Measurements from ENCODE around the gene MAP3K5. TPM values are rescaled to one million over a fixed set of nuclear protein-coding genes. Genes with fewer than 3 reads are reported as not detected.
A peak's percentile ranks its signal among the peaks of the same experiment; 100 is the strongest.

MAP3K5 gene
- total and polyA plus RNA-seq, 9 of the 15 experiments (the other 6 are each of a cell fraction or from before 2014, with no cell fraction given) = 2.2 to 13.0 (median 9.9) TPM

GRCh38 chr6:136658711-136659110 is 133.6 kb downstream of the MAP3K5 start:
- Histone ChIP-seq H3K4me3 (no peak overlapping the region), H3K9me3 (replicated peaks; ENCODE audit: control insufficient read depth, insufficient read depth, low read depth, low read length) (no peaks in the 10 kb centered on the region), H3K9ac (ENCODE audit: insufficient read depth in 1 of 2, low read depth in 2 of 2, low read length in 2 of 2) (no peak overlapping the region), H3K27ac (ENCODE audit: extremely low read depth, low read depth, low read length) (no peak overlapping the region), H4K20me1 (replicated peaks; ENCODE audit: control insufficient read depth, insufficient read depth, low read length) (no peaks in the 10 kb centered on the region), H3K4me2 (ENCODE audit: insufficient read depth, low read length) (no peak overlapping the region), H3K79me2 (ENCODE audit: control insufficient read depth, insufficient read depth, low read length) (no peaks in the 10 kb centered on the region), H3K9me1 (ENCODE audit: control insufficient read depth, insufficient read depth, low read length) (no peaks in the 10 kb centered on the region), H3K27me3 (ENCODE audit: control insufficient read depth in 2 of 2, insufficient read depth in 2 of 2, low read length in 2 of 2) (peaks cover 0 to 4% of the 10 kb centered on the region in 2 experiments; a peak in 1 of 5 replicates), H3K36me3 (ENCODE audit: control insufficient read depth, insufficient read depth, low read length) (peaks cover 6% of the 10 kb centered on the region; the same call in 1 of the 3 replicates), H2AFZ (ENCODE audit: low read depth, low read length) (no peak overlapping the region), H3K4me1 (replicated peaks in 1 of 2; ENCODE audit: control insufficient read depth in 2 of 2, insufficient read depth in 2 of 2, low read length in 2 of 2) (peaks cover 0 to 4% of the 10 kb centered on the region in 2 experiments; a peak in 2 of 5 replicates)
- CTCF ChIA-PET (ENCODE audit: low intra/inter-chr PET ratio) = no interaction called here
- FAIRE-seq (no peak), DNase-seq (ENCODE audit: extremely low read depth in 1 of 4, low spot score in 3 of 4) (peak in 1 of 4 experiments; percentile 20), ATAC-seq (no peak)
- in situ Hi-C loops (cut with MboI) = no loop called here
- TF ChIP-seq SMC3 (conservative IDR thresholded peaks at IDR 0.05; ENCODE audit: insufficient read depth, low read depth, low read length) = no peak
- POLR2A ChIA-PET = no interaction called here
- 49% methylated on average over 2 of the region's 2 CpGs for WGBS (ENCODE audit: insufficient coverage, low coverage, missing lambda C conversion rate)
- BruUV-seq (replicated peaks) = no TSS peak
- intact Hi-C loops (cut with micrococcal nuclease) = no loop called here

- H3K4me1 ChIP-seq (replicated peaks in 1 of 2; ENCODE audit: control insufficient read depth in 2 of 2, insufficient read depth in 2 of 2, low read length in 2 of 2) = peaks cover 0 to 4% of the 10 kb centered on the region in 2 experiments; a peak in 2 of 5 replicates
- H3K9me3 ChIP-seq (replicated peaks; ENCODE audit: control insufficient read depth, insufficient read depth, low read depth, low read length) = no peaks in the 10 kb centered on the region
- H3K36me3 ChIP-seq (ENCODE audit: control insufficient read depth, insufficient read depth, low read length) = peaks cover 6% of the 10 kb centered on the region; the same call in 1 of the 3 replicates
- H3K79me2 ChIP-seq (ENCODE audit: control insufficient read depth, insufficient read depth, low read length) = no peaks in the 10 kb centered on the region
- WGBS (ENCODE audit: insufficient coverage, low coverage, missing lambda C conversion rate) = 47% methylated on average over 4 of the region's 4 CpGs
- H3K4me3 ChIP-seq = no peak overlapping the region
- no TSS peak for BruUV-seq (replicated peaks)
- ChIA-PET POLR2A (interaction anchor here (0.8 kb wide), 1 partner anchor 187 kb away, joined by 4 read pairs; no protein-coding TSS in a partner anchor), CTCF (ENCODE audit: low intra/inter-chr PET ratio) (no interaction called here)
- no peaks in the 10 kb centered on the region for H3K9me1 ChIP-seq (ENCODE audit: control insufficient read depth, insufficient read depth, low read length)
- H4K20me1 ChIP-seq (replicated peaks; ENCODE audit: control insufficient read depth, insufficient read depth, low read length) = no peaks in the 10 kb centered on the region
- no peak overlapping the region for H2AFZ ChIP-seq (ENCODE audit: low read depth, low read length)
- H3K4me2 ChIP-seq (ENCODE audit: insufficient read depth, low read length) = no peak overlapping the region
- intact Hi-C loops (cut with micrococcal nuclease) = no loop called here
- ATAC-seq (no peak), DNase-seq (ENCODE audit: extremely low read depth in 1 of 4, low spot score in 3 of 4) (no peak), FAIRE-seq (no peak)
- in situ Hi-C loops (cut with MboI) = no loop called here
- H3K27ac ChIP-seq (ENCODE audit: extremely low read depth, low read depth, low read length) = no peak overlapping the region
- TF ChIP-seq BHLHE40 (IDR thresholded peaks at IDR 0.05; ENCODE audit: low read length) (0 out of 2 replicates have a peak, but pooled peaks have one; percentile 16), USF1 (CRISPR knock-in tag; IDR thresholded peaks at IDR 0.05) (no peak), XRCC3 (IDR thresholded peaks at IDR 0.05) (no peak), ATF1 (CRISPR knock-in tag; IDR thresholded peaks at IDR 0.05) (no peak), ATF1 (tag; IDR thresholded peaks at IDR 0.05) (no peak), JUND (IDR thresholded peaks at IDR 0.05; ENCODE audit: borderline replicate concordance, low read depth, low read length) (no peak), JUND (tag; IDR thresholded peaks at IDR 0.05; ENCODE audit: borderline replicate concordance, low read depth, low read length) (no peak), GTF2E2 (tag; IDR thresholded peaks at IDR 0.05) (no peak), ZFX (CRISPR knock-in tag; IDR thresholded peaks at IDR 0.05) (no peak), ZNF707 (CRISPR knock-in tag; conservative IDR thresholded peaks at IDR 0.05) (no peak)
- no peak overlapping the region for H3K9ac ChIP-seq (ENCODE audit: insufficient read depth in 1 of 2, low read depth in 2 of 2, low read length in 2 of 2)
- peaks cover 0 to 4% of the 10 kb centered on the region in 2 experiments; a peak in 1 of 5 replicates for H3K27me3 ChIP-seq (ENCODE audit: control insufficient read depth in 2 of 2, insufficient read depth in 2 of 2, low read length in 2 of 2)
These were observed 134.6 kb downstream of the MAP3K5 start for GRCh38 chr6:136657666-136658065.
